ENCODE measurements around the gene PIR.

PIR gene

GRCh38 chrX:15492469-15492868 lies 664 bp downstream of the PIR start:
- no peak for DNase-seq (ENCODE audit: low read depth in 3 of 3, low spot score in 1 of 3)

- no peak for DNase-seq (ENCODE audit: low read depth in 3 of 3, low spot score in 1 of 3)
Observed at GRCh38 chrX:15483891-15484290, 9.2 kb downstream of the PIR start.

GRCh38 chrX:15475486-15475885 lies 17.6 kb downstream of the PIR start:
- no peak for DNase-seq (ENCODE audit: low read depth in 3 of 3, low spot score in 1 of 3)

GRCh38 chrX:15475021-15475420 lies 18.1 kb downstream of the PIR start:
- no peak for DNase-seq (ENCODE audit: low read depth in 3 of 3, low spot score in 1 of 3)

GRCh38 chrX:15474028-15474427 lies 19.1 kb downstream of the PIR start:
- no peak for DNase-seq (ENCODE audit: low read depth in 3 of 3, low spot score in 1 of 3)

- DNase-seq (ENCODE audit: low read depth in 3 of 3, low spot score in 1 of 3) = no peak
Observed at GRCh38 chrX:15472531-15472930, 20.6 kb downstream of the PIR start.

GRCh38 chrX:15471028-15471427 lies 22.1 kb downstream of the PIR start:
- peak in 2 of 3 donors; percentile 2 to 17 for DNase-seq (ENCODE audit: low read depth in 3 of 3, low spot score in 1 of 3)

GRCh38 chrX:15469613-15470012 lies 23.5 kb downstream of the PIR start:
- no peak for DNase-seq (ENCODE audit: low read depth in 3 of 3, low spot score in 1 of 3)

- DNase-seq (ENCODE audit: low read depth in 3 of 3, low spot score in 1 of 3) = no peak
Observed at GRCh38 chrX:15468036-15468435, 25.1 kb downstream of the PIR start.

GRCh38 chrX:15465896-15466651 lies 27.1 kb downstream of the PIR start:
- no peak for DNase-seq (ENCODE audit: low read depth in 3 of 3, low spot score in 1 of 3)

GRCh38 chrX:15465347-15465746 lies 27.8 kb downstream of the PIR start:
- no peak for DNase-seq (ENCODE audit: low read depth in 3 of 3, low spot score in 1 of 3)

- no peak for DNase-seq (ENCODE audit: low read depth in 3 of 3, low spot score in 1 of 3)
Observed at GRCh38 chrX:15464704-15465103, 28.4 kb downstream of the PIR start.

- no peak for DNase-seq (ENCODE audit: low read depth in 3 of 3, low spot score in 1 of 3)
Observed at GRCh38 chrX:15451913-15452312, 41.2 kb downstream of the PIR start.

- DNase-seq (ENCODE audit: low read depth in 3 of 3, low spot score in 1 of 3) = no peak
Observed at GRCh38 chrX:15448010-15448639, 45.0 kb downstream of the PIR start.

GRCh38 chrX:15441464-15441863 lies 51.7 kb downstream of the PIR start:
- DNase-seq (ENCODE audit: low read depth in 3 of 3, low spot score in 1 of 3) = no peak

- DNase-seq (ENCODE audit: low read depth in 3 of 3, low spot score in 1 of 3) = no peak
Observed at GRCh38 chrX:15438332-15438731, 54.8 kb downstream of the PIR start.

- no peak for DNase-seq (ENCODE audit: low read depth in 3 of 3, low spot score in 1 of 3)
Observed at GRCh38 chrX:15437724-15438123, 55.4 kb downstream of the PIR start.

GRCh38 chrX:15435836-15436619 lies 57.1 kb downstream of the PIR start:
- DNase-seq (ENCODE audit: low read depth in 3 of 3, low spot score in 1 of 3) = no peak

- DNase-seq (ENCODE audit: low read depth in 3 of 3, low spot score in 1 of 3) = no peak
Observed at GRCh38 chrX:15434205-15434604, 58.9 kb downstream of the PIR start.

GRCh38 chrX:15430584-15430983 lies 62.5 kb downstream of the PIR start:
- DNase-seq (ENCODE audit: low read depth in 3 of 3, low spot score in 1 of 3) = no peak

- no peak for DNase-seq (ENCODE audit: low read depth in 3 of 3, low spot score in 1 of 3)
Observed at GRCh38 chrX:15430076-15430475, 63.1 kb downstream of the PIR start.

GRCh38 chrX:15425024-15425423 lies 68.1 kb downstream of the PIR start:
- DNase-seq (ENCODE audit: low read depth in 3 of 3, low spot score in 1 of 3) = no peak

Measured in stimulated activated CD4-positive, alpha-beta T cell treated with anti-CD3 and anti-CD28 coated beads, TNF-alpha, amount 100 ng/mL, for 1 hour (primary cell).